NCI-H1417 (cell line): Measurements from ENCODE around the gene DIS3L.
"Not testable (repeated sequence)": the region's sequence is repeated elsewhere in the genome, so short reads cannot be mapped to it uniquely, and the experiment has no call there.

Source experiments
- DNase-seq, 3 experiments: peaks; one replicate each; lab custom pipeline; 2025; lab: John Stamatoyannopoulos, UW

DIS3L gene

GRCh38 chr15:66276546-66276945, 16.8 kb upstream of the DIS3L start:
- no peak for DNase-seq

GRCh38 chr15:66278056-66278455, 15.3 kb upstream of the DIS3L start:
- DNase-seq, result no peak

GRCh38 chr15:66278671-66279070, 14.7 kb upstream of the DIS3L start:
- no peak for DNase-seq

GRCh38 chr15:66284271-66284670, 9.1 kb upstream of the DIS3L start:
- DNase-seq, result no peak

GRCh38 chr15:66285533-66286280, 7.7 kb upstream of the DIS3L start:
- DNase-seq, result peak in 1 of 3 experiments; percentile 41

- DNase-seq, result peak in 2 of 3 experiments; percentile 37 to 85
Measured at GRCh38 chr15:66287461-66288057, 5.8 kb upstream of the DIS3L start.

- no peak for DNase-seq
Measured at GRCh38 chr15:66288093-66288492, 5.3 kb upstream of the DIS3L start.

GRCh38 chr15:66288551-66289185, 4.7 kb upstream of the DIS3L start:
- no peak for DNase-seq

- DNase-seq, result no peak
Measured at GRCh38 chr15:66290007-66290406, 3.4 kb upstream of the DIS3L start.

GRCh38 chr15:66290518-66290917, 2.9 kb upstream of the DIS3L start:
- peak in 1 of 3 experiments; percentile 26 for DNase-seq

- DNase-seq, result peak in 2 of 3 experiments; percentile 38 to 58
Measured at GRCh38 chr15:66291816-66292570, 1.4 kb upstream of the DIS3L start.

- DNase-seq, result peak in 2 of 3 experiments; percentile 38 to 92
Measured at GRCh38 chr15:66292571-66293418, 573 bp upstream of the DIS3L start.

- peak in 2 of 3 experiments; percentile 91 to 94 for DNase-seq
Measured at GRCh38 chr15:66294157-66294931, 976 bp downstream of the DIS3L start.

GRCh38 chr15:66294932-66295235, 1.5 kb downstream of the DIS3L start:
- peak in 1 of 3 experiments; percentile 65 for DNase-seq

GRCh38 chr15:66296186-66296585, 2.8 kb downstream of the DIS3L start:
- DNase-seq, result no peak

- DNase-seq, result no peak
Measured at GRCh38 chr15:66298803-66299251, 5.5 kb downstream of the DIS3L start.

GRCh38 chr15:66302489-66303278, 9.3 kb downstream of the DIS3L start:
- no peak for DNase-seq

GRCh38 chr15:66304425-66304824, 11.1 kb downstream of the DIS3L start:
- not testable (repeated sequence) for DNase-seq

GRCh38 chr15:66306381-66306780, 13.0 kb downstream of the DIS3L start:
- peak in 2 of 3 experiments; percentile 68 to 88 for DNase-seq

- no peak for DNase-seq
Measured at GRCh38 chr15:66308531-66308930, 15.2 kb downstream of the DIS3L start.
